PC-9 (cell line): ENCODE results near the gene CRYL1. TPM values are rescaled to one million over a fixed set of nuclear protein-coding genes. Genes with fewer than 3 reads are reported as not detected.

Source experiments
- BruUV-seq: library from RNA; stranded (reverse); fragments of 400-500 nt; replicated peaks from 2 replicates; lab custom pipeline; 2021; lab: Mats Ljungman, UMichigan
- CTCF ChIA-PET: fragments of 300-600 bp; sonication (Branson Sonifier 250); formaldehyde crosslinking; loops from one replicate; lab custom pipeline; 2022; ENCODE audit warnings: antibody characterized with exemption; lab: Charles Lee
- POLR2A ChIA-PET: fragments of 300-600 bp; sonication (Branson Sonifier 250); formaldehyde crosslinking; loops from one replicate; lab custom pipeline; 2022; ENCODE audit warnings: antibody characterized with exemption; ENCODE audit not compliant: unreplicated experiment; lab: Charles Lee
- DNase-seq, 2 experiments: peaks; one replicate each; pipeline versions ENCODE4 v3.0.0 to v3.0.0-alpha.2; 2015 to 2022; ENCODE audit warnings: mixed read lengths in 1 of 2
- H2AFZ ChIP-seq: fragments of 200-600 bp; sonication (generic); 2 replicates; pipeline ENCODE4 v1.8.1; 2017; ENCODE audit warnings: antibody characterized with exemption
- H3F3A ChIP-seq: fragments of 200-600 bp; sonication (generic); 2 replicates; pipeline ENCODE4 v1.8.1; 2017; ENCODE audit warnings: antibody characterized with exemption, mild to moderate bottlenecking, low read depth; ENCODE audit not compliant: insufficient read depth
- H3K27ac ChIP-seq: fragments of 200-600 bp; sonication (generic); 2 replicates; pipeline ENCODE4 v1.6.1; 2016; ENCODE audit warnings: mixed run types
- H3K27me3 ChIP-seq: fragments of 200-600 bp; sonication (generic); 2 replicates; pipeline ENCODE4 v1.6.1; 2016; ENCODE audit warnings: low read depth, mixed run types; ENCODE audit not compliant: insufficient read depth
- H3K36me3 ChIP-seq: fragments of 200-600 bp; sonication (generic); 2 replicates; pipeline ENCODE4 v1.6.1; 2016; ENCODE audit warnings: low read depth, mixed run types
- H3K4me1 ChIP-seq: fragments of 200-600 bp; sonication (generic); replicated peaks from 2 replicates; pipeline ENCODE4 v1.6.1; 2016; ENCODE audit warnings: mixed run types; ENCODE audit not compliant: insufficient read depth
- H3K4me2 ChIP-seq: fragments of 200-600 bp; sonication (generic); 2 replicates; pipeline ENCODE4 v1.6.1; 2017; ENCODE audit warnings: mixed run types
- H3K4me3 ChIP-seq: fragments of 200-600 bp; sonication (generic); 2 replicates; pipeline ENCODE4 v1.6.1; 2016; ENCODE audit warnings: mixed run types
- H3K79me2 ChIP-seq: fragments of 200-600 bp; sonication (generic); 2 replicates; pipeline ENCODE4 v1.6.1; 2017; ENCODE audit warnings: low read depth, mixed run types
- H3K9me2 ChIP-seq: fragments of 200-600 bp; sonication (generic); 2 replicates; pipeline ENCODE4 v1.8.1; 2017; ENCODE audit warnings: mild to moderate bottlenecking; ENCODE audit not compliant: insufficient read depth
- H3K9me3 ChIP-seq: fragments of 200-600 bp; sonication (generic); 2 replicates; pipeline ENCODE4 v1.8.1; 2016; ENCODE audit warnings: low read depth; ENCODE audit not compliant: insufficient read depth
- H4K20me1 ChIP-seq: fragments of 200-600 bp; sonication (generic); 2 replicates; pipeline ENCODE4 v1.8.1; 2017; ENCODE audit not compliant: insufficient read depth
- EZH2 ChIP-seq: fragments of 200-600 bp; sonication (generic); IDR thresholded peaks from 2 replicates; pipeline ENCODE4 v1.8.0; 2017; ENCODE audit warnings: antibody characterized with exemption, low read depth
- intact Hi-C: fragments of 100-400 bp; cut with micrococcal nuclease; formaldehyde crosslinking; loops from one replicate; pipeline ENCODE4 v1.10.0; 2022; ENCODE audit not compliant: unreplicated experiment
- total RNA-seq: library from RNA; stranded (reverse); gene quantifications from 2 replicates; pipeline ENCODE4 v1.2.3, GENCODE V29; 2021
- TF ChIP-seq, protein P1 (sequence below): fragments of 200-600 bp; sonication (generic); conservative IDR thresholded peaks from 2 replicates; pipeline ENCODE4 v1.6.1; 2017; ENCODE audit warnings: mixed run types, antibody characterized with exemption, mild to moderate bottlenecking, moderate library complexity

The CRYL1 gene
- total RNA-seq, 1 experiment from 2014 or later = 8.7 TPM

- no peak for TF ChIP-seq EZH2
- TF ChIP-seq, protein P1, sequence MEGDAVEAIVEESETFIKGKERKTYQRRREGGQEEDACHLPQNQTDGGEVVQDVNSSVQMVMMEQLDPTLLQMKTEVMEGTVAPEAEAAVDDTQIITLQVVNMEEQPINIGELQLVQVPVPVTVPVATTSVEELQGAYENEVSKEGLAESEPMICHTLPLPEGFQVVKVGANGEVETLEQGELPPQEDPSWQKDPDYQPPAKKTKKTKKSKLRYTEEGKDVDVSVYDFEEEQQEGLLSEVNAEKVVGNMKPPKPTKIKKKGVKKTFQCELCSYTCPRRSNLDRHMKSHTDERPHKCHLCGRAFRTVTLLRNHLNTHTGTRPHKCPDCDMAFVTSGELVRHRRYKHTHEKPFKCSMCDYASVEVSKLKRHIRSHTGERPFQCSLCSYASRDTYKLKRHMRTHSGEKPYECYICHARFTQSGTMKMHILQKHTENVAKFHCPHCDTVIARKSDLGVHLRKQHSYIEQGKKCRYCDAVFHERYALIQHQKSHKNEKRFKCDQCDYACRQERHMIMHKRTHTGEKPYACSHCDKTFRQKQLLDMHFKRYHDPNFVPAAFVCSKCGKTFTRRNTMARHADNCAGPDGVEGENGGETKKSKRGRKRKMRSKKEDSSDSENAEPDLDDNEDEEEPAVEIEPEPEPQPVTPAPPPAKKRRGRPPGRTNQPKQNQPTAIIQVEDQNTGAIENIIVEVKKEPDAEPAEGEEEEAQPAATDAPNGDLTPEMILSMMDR = no peak
- H2AFZ ChIP-seq = no peak overlapping the region
Observed at GRCh38 chr13:20412691-20413355, 112.8 kb downstream of the CRYL1 start.

GRCh38 chr13:20411638-20412342, 113.9 kb downstream of the CRYL1 start:
- DNase-seq = no peak
- H3K27me3 ChIP-seq = no peaks in the 10 kb centered on the region
- H3K9me3 ChIP-seq = no peaks in the 10 kb centered on the region
- H3K36me3 ChIP-seq = no peaks in the 10 kb centered on the region
- H3K4me1 ChIP-seq = peaks cover 10% of the 10 kb centered on the region
- POLR2A ChIA-PET = no interaction called here
- no peak for TF ChIP-seq EZH2
- TF ChIP-seq, protein P1 = no peak
- H3F3A ChIP-seq = peaks cover 6% of the 10 kb centered on the region
- no peak overlapping the region for H3K27ac ChIP-seq
- no peaks in the 10 kb centered on the region for H3K9me2 ChIP-seq
- H3K4me2 ChIP-seq = no peak overlapping the region
- CTCF ChIA-PET = no interaction called here
- no peak overlapping the region for H3K4me3 ChIP-seq
- no peak overlapping the region for H2AFZ ChIP-seq
- H3K79me2 ChIP-seq = no peaks in the 10 kb centered on the region
- H4K20me1 ChIP-seq = no peaks in the 10 kb centered on the region
- intact Hi-C loops = loop anchor here (10.0 kb wide), 1 partner anchor 73 kb away; no protein-coding TSS in a partner anchor
- no TSS peak for BruUV-seq

More at GRCh38 chr13:20412691-20413355, 112.8 kb downstream of the CRYL1 start:
- H3K4me2 ChIP-seq = no peak overlapping the region
- intact Hi-C loops = loop anchor here (10.0 kb wide), 1 partner anchor 72 kb away; no protein-coding TSS in a partner anchor
- no peaks in the 10 kb centered on the region for H3K27me3 ChIP-seq
- H3F3A ChIP-seq = peaks cover 6% of the 10 kb centered on the region
- no peaks in the 10 kb centered on the region for H3K9me3 ChIP-seq
- H3K9me2 ChIP-seq = no peaks in the 10 kb centered on the region
- H3K4me1 ChIP-seq = peaks cover 6% of the 10 kb centered on the region
- no TSS peak for BruUV-seq
- POLR2A ChIA-PET = no interaction called here
- no peaks in the 10 kb centered on the region for H3K79me2 ChIP-seq
- no peak for DNase-seq
- no peak overlapping the region for H3K27ac ChIP-seq
- H3K36me3 ChIP-seq = no peaks in the 10 kb centered on the region
- CTCF ChIA-PET = no interaction called here
- no peak overlapping the region for H3K4me3 ChIP-seq
- no peaks in the 10 kb centered on the region for H4K20me1 ChIP-seq

DNA sequence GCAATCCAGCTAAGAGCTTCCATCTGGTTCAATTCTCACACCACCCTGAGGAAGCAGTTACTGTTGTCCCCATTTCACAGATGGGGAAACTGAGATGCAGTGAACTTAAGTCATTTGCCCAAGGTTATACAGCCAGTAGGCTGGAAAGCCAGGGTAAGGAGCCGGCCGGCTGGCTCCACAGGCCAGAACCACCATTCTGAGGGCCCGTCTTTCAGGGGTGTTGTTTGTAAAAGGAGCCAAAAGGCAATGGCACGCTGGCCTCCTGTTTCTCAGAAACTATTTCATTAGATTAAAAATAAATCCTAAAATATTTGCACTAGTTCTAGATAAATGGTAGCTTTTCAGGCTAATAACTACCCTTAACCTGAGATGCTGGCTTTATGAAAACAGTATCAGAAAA, 114.9 kb downstream of the CRYL1 start:
- Histone ChIP-seq H3K27ac (no peak overlapping the region), H3K79me2 (no peaks in the 10 kb centered on the region), H4K20me1 (no peaks in the 10 kb centered on the region), H3F3A (peaks cover 6% of the 10 kb centered on the region), H3K4me3 (no peak overlapping the region), H3K9me2 (no peaks in the 10 kb centered on the region), H3K9me3 (no peaks in the 10 kb centered on the region), H2AFZ (no peak overlapping the region), H3K4me2 (no peak overlapping the region), H3K27me3 (no peaks in the 10 kb centered on the region), H3K4me1 (peaks cover 10% of the 10 kb centered on the region), H3K36me3 (no peaks in the 10 kb centered on the region)
- TF ChIP-seq, protein P1 = no peak
- no peak for TF ChIP-seq EZH2
- POLR2A ChIA-PET = no interaction called here
- no peak for DNase-seq
- intact Hi-C loops = loop anchor here (10.0 kb wide), 1 partner anchor 74 kb away; no protein-coding TSS in a partner anchor
- BruUV-seq = no TSS peak
- CTCF ChIA-PET = no interaction called here
